IMR-90 (cell line): ENCODE data around the gene KRTDAP. TPM values are rescaled to one million over a fixed set of nuclear protein-coding genes. Genes with fewer than 3 reads are reported as not detected.

Experiments
- ATAC-seq: fragments of 200-7000 bp; cut with Tn5 transposase; 2 replicates; pipeline ENCODE4 v1.9.1; 2020; ENCODE audit warnings: low read depth, mild to moderate bottlenecking, moderate library complexity
- BruUV-seq: library from RNA; stranded (reverse); fragments of 400-500 nt; replicated peaks from 2 replicates; lab custom pipeline; 2021; lab: Mats Ljungman, UMichigan
- CTCF ChIA-PET: fragments of 300-600 bp; formaldehyde crosslinking; extraction: SDS; loops from one replicate; lab custom pipeline; 2021; ENCODE audit warnings: antibody characterized with exemption; lab: Yijun Ruan, JAX
- POLR2A ChIA-PET: fragments of 300-600 bp; sonication (Branson Sonifier 250); formaldehyde crosslinking; loops from one replicate; lab custom pipeline; 2022; ENCODE audit warnings: antibody characterized with exemption; ENCODE audit not compliant: unreplicated experiment; lab: Charles Lee
- DNase-seq: peaks from one replicate; pipeline ENCODE4 v3.0.0; 2013
- H2AFZ ChIP-seq: replicated peaks from 2 replicates; pipeline ENCODE3; 2013; ENCODE audit warnings: low read length, mild to moderate bottlenecking; ENCODE audit not compliant: poor library complexity
- H2AK5ac ChIP-seq: 2 replicates; pipeline ENCODE4 v1.6.1; 2013; ENCODE audit warnings: low read depth, low read length, inconsistent platforms
- H2AK9ac ChIP-seq: replicated peaks from 2 replicates; pipeline ENCODE3; 2013; ENCODE audit warnings: mild to moderate bottlenecking, low read depth, low read length, moderate library complexity; ENCODE audit not compliant: poor library complexity
- H2BK120ac ChIP-seq: 2 replicates; pipeline ENCODE4 v1.6.1; 2013; ENCODE audit warnings: low read depth, low read length, inconsistent platforms
- H2BK15ac ChIP-seq: 3 replicates; pipeline ENCODE4 v1.6.1; 2013; ENCODE audit warnings: low read depth, low read length, inconsistent platforms
- H2BK20ac ChIP-seq: 2 replicates; pipeline ENCODE4 v1.6.1; 2013; ENCODE audit warnings: low read depth, mild to moderate bottlenecking, inconsistent platforms, low read length, moderate library complexity
- H2BK5ac ChIP-seq: 2 replicates; pipeline ENCODE4 v1.6.1; 2013; ENCODE audit warnings: mild to moderate bottlenecking, low read depth, low read length, inconsistent platforms; ENCODE audit not compliant: poor library complexity, severe bottlenecking
- H3K14ac ChIP-seq: replicated peaks from 2 replicates; pipeline ENCODE4 v1.6.1; 2013; ENCODE audit warnings: low read depth, low read length, inconsistent platforms
- H3K18ac ChIP-seq: 2 replicates; pipeline ENCODE4 v1.6.1; 2013; ENCODE audit warnings: low read depth, low read length, control low read depth
- H3K23ac ChIP-seq: 2 replicates; pipeline ENCODE4 v1.6.1; 2013; ENCODE audit warnings: low read depth, low read length, inconsistent platforms
- H3K27ac ChIP-seq: 2 replicates; pipeline ENCODE4 v1.5.1; 2013; ENCODE audit warnings: mild to moderate bottlenecking, control low read depth, low read length; ENCODE audit not compliant: insufficient read depth
- H3K27me3 ChIP-seq: 2 replicates; pipeline ENCODE4 v1.6.1; 2013; ENCODE audit warnings: low read length; ENCODE audit not compliant: control insufficient read depth, insufficient read depth
- H3K36me3 ChIP-seq: 2 replicates; pipeline ENCODE4 v1.6.1; 2013; ENCODE audit warnings: low read length, mixed read lengths; ENCODE audit not compliant: control insufficient read depth, insufficient read depth
- H3K4ac ChIP-seq: 2 replicates; pipeline ENCODE4 v1.6.1; 2013; ENCODE audit warnings: low read depth, low read length, inconsistent platforms
- H3K4me1 ChIP-seq: 2 replicates; pipeline ENCODE4 v1.6.1; 2013; ENCODE audit warnings: low read length, mixed read lengths; ENCODE audit not compliant: control insufficient read depth, insufficient read depth
- H3K4me2 ChIP-seq: 2 replicates; pipeline ENCODE4 v1.6.1; 2013; ENCODE audit warnings: low read depth, mild to moderate bottlenecking, control low read depth, low read length, moderate library complexity
- H3K4me3 ChIP-seq: 2 replicates; pipeline ENCODE4 v1.5.1; 2013; ENCODE audit warnings: low read depth, mild to moderate bottlenecking, control low read depth, low read length, moderate library complexity; ENCODE audit not compliant: insufficient read depth
- H3K56ac ChIP-seq: 2 replicates; pipeline ENCODE4 v1.6.1; 2013; ENCODE audit warnings: low read length, inconsistent platforms; ENCODE audit not compliant: insufficient read depth; ENCODE audit errors: extremely low read depth
- H3K79me1 ChIP-seq, 2 experiments: 2 replicates each; pipeline ENCODE4 v1.6.1; 2013; ENCODE audit warnings: low read length in 2 of 2, inconsistent platforms in 1 of 2, low read depth in 1 of 2
- H3K9ac ChIP-seq: 2 replicates; pipeline ENCODE4 v1.6.1; 2013; ENCODE audit warnings: low read depth, low read length, control low read depth
- H3K9me1 ChIP-seq: 2 replicates; pipeline ENCODE4 v1.6.1; 2013; ENCODE audit warnings: low read length, inconsistent platforms; ENCODE audit not compliant: insufficient read depth
- H3K9me3 ChIP-seq: 2 replicates; pipeline ENCODE4 v1.6.1; 2013; ENCODE audit warnings: low read length; ENCODE audit not compliant: control insufficient read depth, insufficient read depth
- H4K20me1 ChIP-seq: 2 replicates; pipeline ENCODE4 v1.6.1; 2013; ENCODE audit warnings: low read length, inconsistent platforms; ENCODE audit not compliant: insufficient read depth
- H4K5ac ChIP-seq: 2 replicates; pipeline ENCODE4 v1.6.1; 2013; ENCODE audit warnings: mild to moderate bottlenecking, low read depth, low read length, control low read depth
- H4K8ac ChIP-seq, 2 experiments: 2 replicates each; pipeline ENCODE4 v1.6.1; 2013; ENCODE audit warnings: low read depth in 2 of 2, low read length in 2 of 2, control low read depth in 1 of 2, inconsistent platforms in 1 of 2
- H4K91ac ChIP-seq: 2 replicates; pipeline ENCODE4 v1.6.1; 2013; ENCODE audit warnings: low read depth, low read length, inconsistent platforms; ENCODE audit not compliant: insufficient read depth
- BHLHE40 ChIP-seq: fragments of 150-350 bp; IDR thresholded peaks from 2 replicates; pipeline ENCODE4 v1.6.1; 2016; ENCODE audit warnings: mild to moderate bottlenecking, low read depth, low read length
- CEBPB ChIP-seq: IDR thresholded peaks from 2 replicates; pipeline ENCODE4 v1.6.1; 2012; ENCODE audit warnings: low read depth, low read length, improper control_type of control experiment
- CHD1 ChIP-seq: IDR thresholded peaks from 2 replicates; pipeline ENCODE4 v1.6.1; 2012; ENCODE audit warnings: low read depth, low read length, improper control_type of control experiment
- CTCF ChIP-seq: conservative IDR thresholded peaks from 2 replicates; pipeline ENCODE4 v1.5.1; 2012; ENCODE audit warnings: mild to moderate bottlenecking, low read depth, low read length, improper control_type of control experiment
- FOS ChIP-seq: fragments of 150-350 bp; IDR thresholded peaks from 2 replicates; pipeline ENCODE4 v1.6.1; 2016; ENCODE audit warnings: low read depth, low read length
- MAFK ChIP-seq: IDR thresholded peaks from 2 replicates; pipeline ENCODE4 v1.6.1; 2012; ENCODE audit warnings: low read depth, low read length, improper control_type of control experiment
- MAZ ChIP-seq: IDR thresholded peaks from 2 replicates; pipeline ENCODE4 v1.6.1; 2012; ENCODE audit warnings: low read depth, mild to moderate bottlenecking, low read length, improper control_type of control experiment, moderate library complexity, borderline replicate concordance
- MXI1 ChIP-seq: IDR thresholded peaks from 2 replicates; pipeline ENCODE4 v1.6.1; 2012; ENCODE audit warnings: low read depth, mild to moderate bottlenecking, low read length, moderate library complexity, borderline replicate concordance
- NFE2L2 ChIP-seq: fragments of 150-350 bp; IDR thresholded peaks from 2 replicates; pipeline ENCODE4 v1.6.1; 2016; ENCODE audit warnings: low read depth, mild to moderate bottlenecking, low read length
- POLR2A ChIP-seq: IDR thresholded peaks from 2 replicates; pipeline ENCODE4 v1.6.1; 2012; ENCODE audit warnings: mild to moderate bottlenecking, low read depth, low read length
- RAD21 ChIP-seq: IDR thresholded peaks from 2 replicates; pipeline ENCODE4 v1.6.1; 2012; ENCODE audit warnings: low read length, improper control_type of control experiment
- RCOR1 ChIP-seq: IDR thresholded peaks from 2 replicates; pipeline ENCODE4 v1.6.1; 2012; ENCODE audit warnings: mild to moderate bottlenecking, low read length, improper control_type of control experiment; ENCODE audit not compliant: insufficient replicate concordance
- RFX5 ChIP-seq: IDR thresholded peaks from 2 replicates; pipeline ENCODE4 v1.8.0; 2012; ENCODE audit warnings: low read depth, mild to moderate bottlenecking, low read length, moderate library complexity
- SMC3 ChIP-seq: fragments of 150-350 bp; IDR thresholded peaks from 2 replicates; pipeline ENCODE4 v1.6.1; 2016; ENCODE audit warnings: low read depth, mild to moderate bottlenecking, antibody characterized with exemption, low read length, moderate library complexity
- WGBS, 2 experiments: methylation state at CpG; one replicate each; pipeline versions ENCODE4 v1.1.5 to v1.1.7; 2013; ENCODE audit warnings: missing lambda C conversion rate in 2 of 2; ENCODE audit not compliant: insufficient read length in 1 of 2; ENCODE audit errors: extremely low coverage in 2 of 2; 5-methylcytosine and 5-hydroxymethylcytosine counted together
- dilution Hi-C: fragments of 300-500 bp; cut with HindIII; formaldehyde crosslinking; loops from one replicate; pipeline ENCODE4 v1.14.3; 2018; ENCODE audit warnings: low sequenced_read_pairs; ENCODE audit not compliant: unreplicated experiment
- in situ Hi-C: fragments of 300-500 bp; cut with MboI; formaldehyde crosslinking; loops from 3 replicates; pipeline ENCODE4 v1.14.3; 2019; ENCODE audit warnings: low sequenced_read_pairs, inconsistent platforms, mixed read lengths
- intact Hi-C: fragments of 100-400 bp; cut with micrococcal nuclease; formaldehyde crosslinking; loops from 2 replicates; pipeline ENCODE4 v1.10.0; 2022
- polyA plus RNA-seq, 3 experiments: library from polyadenylated mRNA; depleted of rRNA; stranded (reverse); fragments of >200 nt; gene quantifications; 2 replicates each; pipeline ENCODE4 v1.2.3, GENCODE V29; 2012; ENCODE audit warnings: low replicate concordance in 1 of 3
- total RNA-seq: library from RNA; depleted of rRNA; stranded (reverse); fragments of >200 nt; gene quantifications from 2 replicates; pipeline ENCODE4 v1.2.3, GENCODE V29; 2012
- TF ChIP-seq, protein P1 (sequence below): fragments of 150-350 bp; IDR thresholded peaks from 2 replicates; pipeline ENCODE4 v1.6.1; 2016; ENCODE audit warnings: low read depth, mild to moderate bottlenecking, low read length, moderate library complexity, borderline replicate concordance
- TF ChIP-seq, protein P2 (sequence below): fragments of 150-350 bp; IDR thresholded peaks from 2 replicates; pipeline ENCODE4 v1.6.1; 2017; ENCODE audit warnings: mild to moderate bottlenecking, antibody characterized with exemption, low read length, low read depth

The KRTDAP gene
- total and polyA plus RNA-seq, 2 of the 4 experiments (the other 2 are of a cell fraction), result not detected

DNA sequence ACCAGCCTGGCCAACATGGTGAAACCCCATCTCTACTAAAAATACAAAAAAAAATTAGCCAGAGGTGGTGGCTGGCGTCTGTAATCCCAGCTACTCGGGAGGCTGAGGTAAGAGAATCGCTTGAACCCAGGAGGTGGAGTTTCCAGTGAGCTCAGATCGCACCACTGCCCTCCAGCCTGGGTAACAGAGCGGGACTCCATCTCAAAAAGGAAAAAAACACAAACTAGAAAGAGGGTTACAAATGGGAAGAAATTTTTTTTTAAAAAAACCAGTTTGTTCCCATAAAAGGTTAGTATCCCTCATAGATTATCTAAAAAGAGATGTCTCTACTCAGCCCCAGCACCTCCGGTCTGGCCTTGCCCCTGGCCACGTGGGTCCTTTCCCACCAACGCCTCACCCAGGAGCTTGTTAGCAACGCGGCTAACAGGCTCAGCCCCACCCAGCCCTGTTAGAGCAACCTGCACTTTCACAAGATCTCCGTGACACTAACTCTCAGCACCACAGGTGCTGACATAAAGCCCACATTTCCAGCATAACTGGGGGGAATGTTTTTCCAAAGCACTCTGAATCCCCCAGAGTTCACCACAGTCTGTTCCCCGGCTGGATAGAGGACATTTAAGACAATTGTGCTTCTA is 18.9 kb upstream of the KRTDAP start:
- dilution Hi-C loops (no loop called here), in situ Hi-C loops (no loop called here), intact Hi-C loops (no loop called here)
- H3K9me3 ChIP-seq, result no peaks in the 10 kb centered on the region
- 20% methylated on average over 2 of the region's 12 CpGs; no CpG with 5 or more reads in 1 of the 2 experiments for WGBS, 2 experiments
- no peak overlapping the region for H2BK120ac ChIP-seq
- H4K91ac ChIP-seq, result no peak overlapping the region
- H3K4me3 ChIP-seq, result no peak overlapping the region
- no peak overlapping the region for H2BK20ac ChIP-seq
- no peak overlapping the region for H3K27ac ChIP-seq
- no peak overlapping the region for H3K4me2 ChIP-seq
- ATAC-seq, result no peak
- no peak overlapping the region for H2AK5ac ChIP-seq
- ChIA-PET CTCF (interaction anchor here (0.7 to 1.3 kb wide), 4 partner anchors 10 to 243 kb away, joined by 3 to 5 read pairs (median 4); no protein-coding TSS in a partner anchor), POLR2A (no interaction called here)
- BruUV-seq, result no TSS peak
- H3K23ac ChIP-seq, result no peak overlapping the region
- H3K4ac ChIP-seq, result no peak overlapping the region
- no peak overlapping the region for H3K56ac ChIP-seq
- H3K18ac ChIP-seq, result no peak overlapping the region
- H2BK5ac ChIP-seq, result no peak overlapping the region
- H4K8ac ChIP-seq, result no peak overlapping the region
- no peaks in the 10 kb centered on the region for H4K20me1 ChIP-seq
- H3K14ac ChIP-seq, result no peak overlapping the region
- peaks cover 75% of the 10 kb centered on the region for H3K27me3 ChIP-seq
- no peak for DNase-seq
- H4K5ac ChIP-seq, result no peak overlapping the region
- H3K9me1 ChIP-seq, result no peaks in the 10 kb centered on the region; the same call in 1 of the 2 replicates
- no peak overlapping the region for H2AK9ac ChIP-seq
- H3K36me3 ChIP-seq, result no peaks in the 10 kb centered on the region
- H2BK15ac ChIP-seq, result no peak overlapping the region
- H2AFZ ChIP-seq, result no peak overlapping the region
- TF ChIP-seq, protein P1, sequence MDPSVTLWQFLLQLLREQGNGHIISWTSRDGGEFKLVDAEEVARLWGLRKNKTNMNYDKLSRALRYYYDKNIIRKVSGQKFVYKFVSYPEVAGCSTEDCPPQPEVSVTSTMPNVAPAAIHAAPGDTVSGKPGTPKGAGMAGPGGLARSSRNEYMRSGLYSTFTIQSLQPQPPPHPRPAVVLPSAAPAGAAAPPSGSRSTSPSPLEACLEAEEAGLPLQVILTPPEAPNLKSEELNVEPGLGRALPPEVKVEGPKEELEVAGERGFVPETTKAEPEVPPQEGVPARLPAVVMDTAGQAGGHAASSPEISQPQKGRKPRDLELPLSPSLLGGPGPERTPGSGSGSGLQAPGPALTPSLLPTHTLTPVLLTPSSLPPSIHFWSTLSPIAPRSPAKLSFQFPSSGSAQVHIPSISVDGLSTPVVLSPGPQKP, result no peak
- TF ChIP-seq MXI1, result no peak
- no peak for TF ChIP-seq BHLHE40
- no peak for TF ChIP-seq RAD21
- no peak for TF ChIP-seq MAZ
- TF ChIP-seq CHD1, result no peak
- TF ChIP-seq CEBPB, result no peak
- TF ChIP-seq RFX5, result no peak
- TF ChIP-seq POLR2A, result no peak
- TF ChIP-seq CTCF, result no peak
- no peak for TF ChIP-seq SMC3
- TF ChIP-seq NFE2L2, result no peak
- TF ChIP-seq, protein P2, sequence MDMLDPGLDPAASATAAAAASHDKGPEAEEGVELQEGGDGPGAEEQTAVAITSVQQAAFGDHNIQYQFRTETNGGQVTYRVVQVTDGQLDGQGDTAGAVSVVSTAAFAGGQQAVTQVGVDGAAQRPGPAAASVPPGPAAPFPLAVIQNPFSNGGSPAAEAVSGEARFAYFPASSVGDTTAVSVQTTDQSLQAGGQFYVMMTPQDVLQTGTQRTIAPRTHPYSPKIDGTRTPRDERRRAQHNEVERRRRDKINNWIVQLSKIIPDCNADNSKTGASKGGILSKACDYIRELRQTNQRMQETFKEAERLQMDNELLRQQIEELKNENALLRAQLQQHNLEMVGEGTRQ, result no peak
- no peak for TF ChIP-seq MAFK
- no peak for TF ChIP-seq FOS
- TF ChIP-seq RCOR1, result no peak
- no peaks in the 10 kb centered on the region for H3K79me1 ChIP-seq
- H3K9ac ChIP-seq, result no peak overlapping the region
- peaks cover 5% of the 10 kb centered on the region; the same call in 1 of the 2 replicates for H3K4me1 ChIP-seq
